Uterus (tissue), 2 donors: ENCODE results near the gene FBRSL1.

ENCODE experiments used
- CTCF ChIP-seq, 4 experiments: fragments of 200-600 bp in 2 of 4; fragments of 450-650 bp in 2 of 4; sonication (generic) in 2 of 4; IDR thresholded peaks; one replicate each; pipeline ENCODE4 v1.5.1; 2016 to 2019; ENCODE audit warnings: antibody characterized with exemption in 4 of 4, mild to moderate bottlenecking in 2 of 4, moderate library complexity in 1 of 4
- POLR2A ChIP-seq, 2 donors: fragments of 450-650 bp; IDR thresholded peaks; one replicate each; pipeline ENCODE4 v1.6.1; 2016; ENCODE audit warnings: antibody characterized with exemption in 2 of 2, mild to moderate bottlenecking in 1 of 2, moderate library complexity in 1 of 2

DNA sequence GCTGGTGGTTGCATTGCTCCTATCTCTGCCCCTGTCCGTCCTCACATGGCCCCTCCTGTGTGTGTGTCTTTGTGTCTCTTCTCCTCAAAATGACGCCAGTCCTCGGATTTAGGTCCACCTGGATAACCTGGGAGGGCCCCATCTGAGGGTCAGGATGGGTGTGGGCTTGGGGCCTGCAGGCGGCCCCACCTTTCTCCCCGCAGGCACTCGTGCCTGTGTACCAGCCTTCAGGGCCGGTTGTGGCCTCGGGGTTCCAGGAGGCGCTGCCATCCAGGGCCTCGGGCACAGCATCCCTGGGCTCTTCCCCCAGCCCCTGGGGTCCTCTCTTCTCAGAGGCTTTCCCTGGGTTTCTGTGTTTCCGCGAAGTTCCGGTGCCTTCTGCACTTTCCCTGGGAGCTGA, 65.7 kb downstream of the FBRSL1 start:
- TF ChIP-seq CTCF (IDR thresholded peaks at IDR 0.05) (no peak), POLR2A (IDR thresholded peaks at IDR 0.05) (no peak)
